Hepatocyte (in vitro differentiated cells): ENCODE results near the gene HAO2. TPM values are rescaled to one million over a fixed set of nuclear protein-coding genes. Genes with fewer than 3 reads are reported as not detected.

Experiments
- DNase-seq: peaks from one replicate; pipeline ENCODE4 v3.0.0-alpha.2; 2016; ENCODE audit warnings: low spot score
- H2AFZ ChIP-seq: fragments of 200-600 bp; sonication (generic); 2 replicates; pipeline ENCODE4 v1.6.0; 2016; ENCODE audit warnings: antibody characterized with exemption, mild to moderate bottlenecking
- H3K27ac ChIP-seq: fragments of 200-600 bp; sonication (generic); 2 replicates; pipeline ENCODE4 v1.5.1; 2016; ENCODE audit warnings: mild to moderate bottlenecking
- H3K27me3 ChIP-seq: fragments of 200-600 bp; sonication (generic); 2 replicates; pipeline ENCODE4 v1.6.1; 2016
- H3K36me3 ChIP-seq: fragments of 200-600 bp; sonication (generic); replicated peaks from 2 replicates; pipeline ENCODE4 v1.5.1; 2016; ENCODE audit warnings: low read depth; ENCODE audit not compliant: insufficient read depth
- H3K4me1 ChIP-seq: fragments of 200-600 bp; sonication (generic); 2 replicates; pipeline ENCODE4 v1.5.1; 2016; ENCODE audit warnings: mild to moderate bottlenecking, moderate library complexity; ENCODE audit not compliant: insufficient read depth
- H3K4me2 ChIP-seq: fragments of 200-600 bp; sonication (generic); 2 replicates; pipeline ENCODE4 v1.6.0; 2016
- H3K4me3 ChIP-seq: fragments of 200-600 bp; sonication (generic); 2 replicates; pipeline ENCODE4 v1.5.1; 2016; ENCODE audit warnings: mild to moderate bottlenecking
- H3K79me2 ChIP-seq: fragments of 200-600 bp; sonication (generic); 2 replicates; pipeline ENCODE4 v1.6.0; 2017; ENCODE audit warnings: mild to moderate bottlenecking
- H3K9me2 ChIP-seq: fragments of 200-600 bp; sonication (generic); replicated peaks from 2 replicates; pipeline ENCODE4 v1.6.0; 2017; ENCODE audit warnings: mild to moderate bottlenecking; ENCODE audit not compliant: insufficient read depth
- H3K9me3 ChIP-seq: fragments of 200-600 bp; sonication (generic); 2 replicates; pipeline ENCODE4 v1.5.1; 2016; ENCODE audit warnings: low read depth, mild to moderate bottlenecking
- H4K20me1 ChIP-seq: fragments of 200-600 bp; sonication (generic); 2 replicates; pipeline ENCODE4 v1.6.0; 2016; ENCODE audit warnings: mild to moderate bottlenecking; ENCODE audit not compliant: insufficient read depth, poor library complexity, severe bottlenecking
- CTCF ChIP-seq: fragments of 200-600 bp; sonication (generic); IDR thresholded peaks from 2 replicates; pipeline ENCODE4 v1.5.1; 2016; ENCODE audit warnings: antibody characterized with exemption, mild to moderate bottlenecking; ENCODE audit not compliant: poor library complexity
- EZH2 ChIP-seq: fragments of 200-600 bp; sonication (generic); IDR thresholded peaks from 2 replicates; pipeline ENCODE4 v1.6.1; 2016; ENCODE audit warnings: antibody characterized with exemption, mild to moderate bottlenecking, borderline replicate concordance
- EZH2phosphoT487 ChIP-seq: fragments of 200-600 bp; sonication (generic); IDR thresholded peaks from one replicate; pipeline ENCODE4 v1.6.1; 2018; ENCODE audit warnings: antibody characterized with exemption, mild to moderate bottlenecking, low read depth, moderate library complexity; ENCODE audit not compliant: unreplicated experiment, severe bottlenecking
- WGBS: methylation state at CpG from one replicate; pipeline ENCODE4 v1.1.6; 2016; ENCODE audit warnings: low lambda C conversion rate; ENCODE audit errors: missing lambda C conversion rate; 5-methylcytosine and 5-hydroxymethylcytosine counted together
- polyA plus RNA-seq: library from polyadenylated mRNA; unstranded; fragments of >200 nt; fragmentation: Nextera tagmentation; extraction: Ambion mirVana; gene quantifications from 2 replicates; pipeline ENCODE4 v1.2.1, GENCODE V29; 2016
- total RNA-seq: library from RNA; depleted of rRNA; stranded (reverse); fragments of >200 nt; gene quantifications from 2 replicates; pipeline ENCODE4 v1.2.3, GENCODE V29; 2014

Gene HAO2
- total and polyA plus RNA-seq, 2 experiments from 2014 or later, result 14.2 to 16.6 TPM

GRCh38 chr1:119429687-119430086, 61.1 kb downstream of the HAO2 start:
- Histone ChIP-seq H3K9me2 (no peaks in the 10 kb centered on the region), H3K79me2 (no peaks in the 10 kb centered on the region), H2AFZ (no peak overlapping the region), H3K27me3 (no peaks in the 10 kb centered on the region), H3K4me1 (peaks cover 22% of the 10 kb centered on the region), H3K36me3 (no peaks in the 10 kb centered on the region), H4K20me1 (no peaks in the 10 kb centered on the region), H3K9me3 (no peaks in the 10 kb centered on the region), H3K4me3 (no peak overlapping the region), H3K27ac (peak overlapping the region; percentile 84), H3K4me2 (no peak overlapping the region)
- no peak for DNase-seq
- TF ChIP-seq EZH2, result no peak
- TF ChIP-seq EZH2phosphoT487, result no peak
- no peak for TF ChIP-seq CTCF
- 68% methylated on average over 4 of the region's 4 CpGs for WGBS

- no peak overlapping the region for H2AFZ ChIP-seq
- no peak overlapping the region for H3K4me2 ChIP-seq
- H3K4me3 ChIP-seq, result no peak overlapping the region
- DNase-seq, result no peak
- H3K27ac ChIP-seq, result peak overlapping the region; percentile 84
- no peaks in the 10 kb centered on the region for H3K79me2 ChIP-seq
- no peaks in the 10 kb centered on the region for H3K36me3 ChIP-seq
- TF ChIP-seq EZH2phosphoT487 (no peak), CTCF (no peak)
- H3K27me3 ChIP-seq, result no peaks in the 10 kb centered on the region
- no peaks in the 10 kb centered on the region for H4K20me1 ChIP-seq
- H3K9me2 ChIP-seq, result no peaks in the 10 kb centered on the region
- WGBS, result 90% methylated on average over 2 of the region's 2 CpGs
- no peaks in the 10 kb centered on the region for H3K9me3 ChIP-seq
- H3K4me1 ChIP-seq, result peaks cover 22% of the 10 kb centered on the region
Measured at GRCh38 chr1:119430486-119430885, 61.9 kb downstream of the HAO2 start.

- Histone ChIP-seq H3K27ac (peak overlapping the region; percentile 84), H3K36me3 (no peaks in the 10 kb centered on the region), H3K27me3 (no peaks in the 10 kb centered on the region), H2AFZ (no peak overlapping the region), H3K4me2 (no peak overlapping the region), H3K9me2 (no peaks in the 10 kb centered on the region), H4K20me1 (no peaks in the 10 kb centered on the region), H3K9me3 (no peaks in the 10 kb centered on the region), H3K79me2 (no peaks in the 10 kb centered on the region), H3K4me3 (no peak overlapping the region), H3K4me1 (peaks cover 22% of the 10 kb centered on the region)
- 46% methylated on average over 3 of the region's 3 CpGs for WGBS
- DNase-seq, result no peak
- TF ChIP-seq EZH2phosphoT487 (no peak), EZH2 (no peak), CTCF (no peak)
Measured at GRCh38 chr1:119431836-119432235, 63.3 kb downstream of the HAO2 start.

GRCh38 chr1:119435052-119435451, 66.5 kb downstream of the HAO2 start:
- Histone ChIP-seq H3K9me2 (no peaks in the 10 kb centered on the region), H3K4me1 (peaks cover 26% of the 10 kb centered on the region), H3K9me3 (no peaks in the 10 kb centered on the region), H4K20me1 (no peaks in the 10 kb centered on the region), H3K4me2 (no peak overlapping the region), H2AFZ (no peak overlapping the region), H3K27me3 (no peaks in the 10 kb centered on the region), H3K4me3 (no peak overlapping the region), H3K36me3 (no peaks in the 10 kb centered on the region), H3K79me2 (no peaks in the 10 kb centered on the region), H3K27ac (no peak overlapping the region)
- DNase-seq, result no peak
- no peak for TF ChIP-seq CTCF
- TF ChIP-seq EZH2, result no peak
- TF ChIP-seq EZH2phosphoT487, result no peak
- 97% methylated on average over 3 of the region's 3 CpGs for WGBS
